ENCODE data around the gene BRI3BP.
"Not testable (repeated sequence)": the region's sequence is repeated elsewhere in the genome, so short reads cannot be mapped to it uniquely, and the experiment has no call there.

BRI3BP gene

GRCh38 chr12:124976999-124977398 lies 16.4 kb upstream of the BRI3BP start:
- H3K4me3 ChIP-seq (ENCODE audit: low read depth, low read length) = no peak overlapping the region
- H3K27ac ChIP-seq (ENCODE audit: low read depth, low read length) = no peak overlapping the region
- H3K27me3 ChIP-seq (ENCODE audit: control insufficient read depth, insufficient read depth, low read length) = no peaks in the 10 kb centered on the region
- H3K9ac ChIP-seq (ENCODE audit: low read length) = no peak overlapping the region
- H3K36me3 ChIP-seq (ENCODE audit: control insufficient read depth, insufficient read depth, low read length) = peaks cover 72% of the 10 kb centered on the region
- no peaks in the 10 kb centered on the region for H3K9me3 ChIP-seq (ENCODE audit: control insufficient read depth, insufficient read depth, low read depth, low read length)
- H3K4me1 ChIP-seq (ENCODE audit: control insufficient read depth, insufficient read depth, low read length) = no peaks in the 10 kb centered on the region

- Histone ChIP-seq H3K9ac (ENCODE audit: low read length) (no peak overlapping the region), H3K4me1 (ENCODE audit: control insufficient read depth, insufficient read depth, low read length) (no peaks in the 10 kb centered on the region), H3K4me3 (ENCODE audit: low read depth, low read length) (no peak overlapping the region), H3K27me3 (ENCODE audit: control insufficient read depth, insufficient read depth, low read length) (no peaks in the 10 kb centered on the region), H3K36me3 (ENCODE audit: control insufficient read depth, insufficient read depth, low read length) (peaks cover 78% of the 10 kb centered on the region), H3K27ac (ENCODE audit: low read depth, low read length) (no peak overlapping the region), H3K9me3 (ENCODE audit: control insufficient read depth, insufficient read depth, low read depth, low read length) (no peaks in the 10 kb centered on the region)
Measured at GRCh38 chr12:124979568-124979967, 13.9 kb upstream of the BRI3BP start.

- Histone ChIP-seq H3K27me3 (ENCODE audit: control insufficient read depth, insufficient read depth, low read length) (no peaks in the 10 kb centered on the region), H3K27ac (ENCODE audit: low read depth, low read length) (no peak overlapping the region), H3K4me3 (ENCODE audit: low read depth, low read length) (no peak overlapping the region), H3K36me3 (ENCODE audit: control insufficient read depth, insufficient read depth, low read length) (peaks cover 78% of the 10 kb centered on the region), H3K4me1 (ENCODE audit: control insufficient read depth, insufficient read depth, low read length) (no peaks in the 10 kb centered on the region), H3K9ac (ENCODE audit: low read length) (no peak overlapping the region), H3K9me3 (ENCODE audit: control insufficient read depth, insufficient read depth, low read depth, low read length) (no peaks in the 10 kb centered on the region)
Measured at GRCh38 chr12:124980098-124980892, 13.2 kb upstream of the BRI3BP start.

DNA sequence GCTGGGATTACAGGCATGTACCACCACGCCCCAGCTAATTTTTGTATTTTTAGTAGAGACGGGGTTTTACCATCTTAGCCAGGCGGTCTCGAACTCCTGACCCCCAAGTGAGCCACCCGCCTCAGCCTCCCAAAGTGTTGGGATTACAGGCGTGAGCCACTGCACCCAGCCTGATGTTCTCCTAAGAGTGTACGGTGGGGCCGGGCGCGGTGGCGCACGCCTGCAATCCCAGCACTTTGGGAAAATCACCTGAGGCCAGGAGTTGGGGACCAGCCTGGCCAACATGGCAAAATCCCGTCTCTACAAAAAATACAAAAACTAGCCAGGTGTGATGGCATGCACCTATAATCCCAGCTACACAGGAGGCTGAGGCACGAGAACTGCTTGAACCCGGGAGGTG lies 6.6 kb upstream of the BRI3BP start:
- H3K4me1 ChIP-seq (ENCODE audit: control insufficient read depth, insufficient read depth, low read length); H3K9me3 ChIP-seq (ENCODE audit: control insufficient read depth, insufficient read depth, low read depth, low read length); H3K27me3 ChIP-seq (ENCODE audit: control insufficient read depth, insufficient read depth, low read length); H3K9ac ChIP-seq (ENCODE audit: low read length); H3K27ac ChIP-seq (ENCODE audit: low read depth, low read length); H3K4me3 ChIP-seq (ENCODE audit: low read depth, low read length): not testable (repeated sequence)
- H3K36me3 ChIP-seq (ENCODE audit: control insufficient read depth, insufficient read depth, low read length) = peaks cover 34% of the 10 kb centered on the region

GRCh38 chr12:124992874-124993625 lies 395 bp upstream of the BRI3BP start:
- Histone ChIP-seq H3K9ac (ENCODE audit: low read length) (peak overlapping the region; percentile 63), H3K27ac (ENCODE audit: low read depth, low read length) (no peak overlapping the region), H3K9me3 (ENCODE audit: control insufficient read depth, insufficient read depth, low read depth, low read length) (no peaks in the 10 kb centered on the region), H3K4me3 (ENCODE audit: low read depth, low read length) (peak overlapping the region; percentile 60), H3K27me3 (ENCODE audit: control insufficient read depth, insufficient read depth, low read length) (no peaks in the 10 kb centered on the region), H3K36me3 (ENCODE audit: control insufficient read depth, insufficient read depth, low read length) (no peaks in the 10 kb centered on the region), H3K4me1 (ENCODE audit: control insufficient read depth, insufficient read depth, low read length) (peaks cover 21% of the 10 kb centered on the region)

DNA sequence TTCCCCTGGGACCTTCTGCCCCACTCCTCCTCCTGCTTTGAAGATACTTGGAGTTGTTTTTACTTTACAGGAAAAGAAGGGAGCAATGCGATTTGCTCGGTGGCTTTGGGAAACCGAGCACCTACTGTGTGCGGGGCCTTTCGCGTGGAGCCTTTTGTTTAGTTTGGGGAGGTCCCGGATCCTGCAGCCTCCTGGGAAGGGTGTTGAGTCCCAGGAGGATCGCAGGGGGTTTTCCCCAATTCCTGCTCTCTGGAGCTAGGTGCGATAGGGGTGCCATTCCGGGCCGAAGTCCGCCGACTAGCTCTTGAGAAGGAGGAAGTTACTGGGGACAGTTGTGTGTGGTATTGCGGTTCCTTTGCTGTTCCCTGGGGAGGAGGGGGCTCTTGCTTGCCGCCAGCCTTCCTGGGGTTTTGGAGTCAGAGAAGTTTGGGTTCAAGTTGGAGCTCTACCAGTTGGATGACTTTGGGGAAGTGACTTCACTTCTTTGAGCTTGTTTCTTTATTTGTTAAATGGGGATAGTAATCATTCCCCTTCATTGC lies 1.1 kb downstream of the BRI3BP start:
- Histone ChIP-seq H3K4me1 (ENCODE audit: control insufficient read depth, insufficient read depth, low read length) (peaks cover 18% of the 10 kb centered on the region), H3K9me3 (ENCODE audit: control insufficient read depth, insufficient read depth, low read depth, low read length) (no peaks in the 10 kb centered on the region), H3K27me3 (ENCODE audit: control insufficient read depth, insufficient read depth, low read length) (no peaks in the 10 kb centered on the region), H3K27ac (ENCODE audit: low read depth, low read length) (no peak overlapping the region), H3K9ac (ENCODE audit: low read length) (peak overlapping the region; percentile 72), H3K4me3 (ENCODE audit: low read depth, low read length) (peak overlapping the region; percentile 60), H3K36me3 (ENCODE audit: control insufficient read depth, insufficient read depth, low read length) (no peaks in the 10 kb centered on the region)

DNA sequence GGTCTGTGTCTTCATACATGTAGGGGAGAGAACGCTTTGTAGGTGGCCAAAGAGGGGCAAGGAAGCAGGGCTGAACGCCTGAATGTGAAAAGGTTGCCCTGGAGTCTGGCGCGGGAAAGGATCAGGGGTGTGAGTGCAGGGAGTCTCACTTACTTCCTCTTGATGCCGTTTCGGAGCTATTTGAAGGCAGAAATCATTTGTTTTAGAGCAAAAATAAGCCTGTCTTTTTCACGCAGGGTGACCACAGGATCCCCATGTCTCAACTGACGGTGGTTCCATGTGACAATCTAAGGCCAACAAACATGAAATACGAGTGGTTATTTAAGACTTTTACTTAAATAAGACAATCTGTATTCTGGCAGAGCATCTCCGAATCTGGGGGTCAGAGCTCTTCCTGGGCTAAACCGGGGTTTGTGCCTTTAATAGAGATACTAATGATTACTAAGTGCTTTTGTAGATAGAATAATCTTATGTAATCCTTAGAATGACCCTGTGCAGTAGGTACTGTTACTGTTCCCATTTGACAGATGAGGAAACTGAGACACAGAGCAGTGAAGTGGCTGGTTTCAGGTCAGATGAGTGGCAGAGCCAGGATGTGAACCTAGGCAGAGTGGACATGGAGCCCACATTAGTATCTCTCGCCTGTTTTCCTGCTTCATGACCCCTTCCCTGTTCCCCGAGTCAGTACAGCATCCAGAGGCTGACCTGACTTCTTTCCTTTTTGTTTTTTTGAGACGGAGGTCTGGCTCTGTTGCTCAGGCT lies 1.9 kb downstream of the BRI3BP start:
- H3K27ac ChIP-seq (ENCODE audit: low read depth, low read length) = no peak overlapping the region
- peak overlapping the region; percentile 72 for H3K9ac ChIP-seq (ENCODE audit: low read length)

GRCh38 chr12:124998705-124999104 lies 5.3 kb downstream of the BRI3BP start:
- no peak overlapping the region for H3K27ac ChIP-seq (ENCODE audit: low read depth, low read length)
- no peak overlapping the region for H3K9ac ChIP-seq (ENCODE audit: low read length)
- H3K9me3 ChIP-seq (ENCODE audit: control insufficient read depth, insufficient read depth, low read depth, low read length) = no peaks in the 10 kb centered on the region
- no peaks in the 10 kb centered on the region for H3K27me3 ChIP-seq (ENCODE audit: control insufficient read depth, insufficient read depth, low read length)
- H3K36me3 ChIP-seq (ENCODE audit: control insufficient read depth, insufficient read depth, low read length) = no peaks in the 10 kb centered on the region
- no peak overlapping the region for H3K4me3 ChIP-seq (ENCODE audit: low read depth, low read length)
- peaks cover 15% of the 10 kb centered on the region for H3K4me1 ChIP-seq (ENCODE audit: control insufficient read depth, insufficient read depth, low read length)

More for the DNA sequence above, 1.9 kb downstream of the BRI3BP start:
- Histone ChIP-seq H3K4me3 (ENCODE audit: low read depth, low read length) (peak overlapping the region; percentile 60), H3K9me3 (ENCODE audit: control insufficient read depth, insufficient read depth, low read depth, low read length) (no peaks in the 10 kb centered on the region), H3K4me1 (ENCODE audit: control insufficient read depth, insufficient read depth, low read length) (peaks cover 18% of the 10 kb centered on the region), H3K36me3 (ENCODE audit: control insufficient read depth, insufficient read depth, low read length) (no peaks in the 10 kb centered on the region), H3K27me3 (ENCODE audit: control insufficient read depth, insufficient read depth, low read length) (no peaks in the 10 kb centered on the region)

GRCh38 chr12:125001636-125002035 lies 8.2 kb downstream of the BRI3BP start:
- Histone ChIP-seq H3K9ac (ENCODE audit: low read length) (no peak overlapping the region), H3K9me3 (ENCODE audit: control insufficient read depth, insufficient read depth, low read depth, low read length) (no peaks in the 10 kb centered on the region), H3K36me3 (ENCODE audit: control insufficient read depth, insufficient read depth, low read length) (no peaks in the 10 kb centered on the region; the same call in 1 of the 2 replicates), H3K27ac (ENCODE audit: low read depth, low read length) (no peak overlapping the region), H3K27me3 (ENCODE audit: control insufficient read depth, insufficient read depth, low read length) (no peaks in the 10 kb centered on the region), H3K4me1 (ENCODE audit: control insufficient read depth, insufficient read depth, low read length) (no peaks in the 10 kb centered on the region), H3K4me3 (ENCODE audit: low read depth, low read length) (no peak overlapping the region)

DNA sequence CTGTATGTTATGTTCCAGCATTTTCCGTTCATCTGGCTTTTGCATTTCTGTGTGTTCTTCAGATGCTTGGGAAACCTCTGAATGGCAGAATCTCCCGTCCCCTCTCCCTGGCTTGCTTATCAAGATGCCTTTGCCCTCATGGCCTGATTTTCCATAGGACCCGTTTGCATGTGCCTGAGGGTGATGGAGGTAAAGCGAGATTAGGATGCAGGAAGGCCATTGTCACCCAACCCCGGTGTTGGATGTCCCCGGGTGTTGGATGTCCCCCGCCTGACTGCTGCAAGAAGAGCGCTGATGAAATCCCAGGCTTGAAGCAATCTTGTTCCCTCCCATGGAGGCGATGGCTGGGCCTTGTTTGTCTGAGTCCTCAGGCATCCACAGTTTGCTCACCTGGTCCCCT lies 9.6 kb downstream of the BRI3BP start:
- no peaks in the 10 kb centered on the region for H3K9me3 ChIP-seq (ENCODE audit: control insufficient read depth, insufficient read depth, low read depth, low read length)
- no peaks in the 10 kb centered on the region for H3K4me1 ChIP-seq (ENCODE audit: control insufficient read depth, insufficient read depth, low read length)
- no peak overlapping the region for H3K4me3 ChIP-seq (ENCODE audit: low read depth, low read length)
- no peaks in the 10 kb centered on the region for H3K27me3 ChIP-seq (ENCODE audit: control insufficient read depth, insufficient read depth, low read length)
- no peak overlapping the region for H3K9ac ChIP-seq (ENCODE audit: low read length)
- peaks cover 2% of the 10 kb centered on the region; the same call in 1 of the 2 replicates for H3K36me3 ChIP-seq (ENCODE audit: control insufficient read depth, insufficient read depth, low read length)
- no peak overlapping the region for H3K27ac ChIP-seq (ENCODE audit: low read depth, low read length)
